Uterus (tissue), 4 donors: ENCODE data around the gene OR5B12. TPM values are rescaled to one million over a fixed set of nuclear protein-coding genes. Genes with fewer than 3 reads are reported as not detected.
"Not testable (repeated sequence)": the region's sequence is repeated elsewhere in the genome, so short reads cannot be mapped to it uniquely, and the experiment has no call there.

Experiments used
- DNase-seq, 2 donors: peaks; one replicate each; pipeline ENCODE4 v3.0.0-alpha.2; 2019 to 2020
- H3K27ac ChIP-seq, 2 donors: fragments of 200-600 bp; sonication (generic); 1 replicate in 1 of 2; 2 replicates in 1 of 2; pipeline ENCODE4 v1.5.1; 2016 to 2018
- H3K27me3 ChIP-seq, 2 donors: fragments of 200-600 bp; sonication (generic); one replicate each; pipeline ENCODE4 v1.5.1; 2018 to 2019; ENCODE audit warnings: control low read depth in 1 of 2
- H3K36me3 ChIP-seq, 2 donors: fragments of 200-600 bp; sonication (generic); one replicate each; pipeline ENCODE4 v1.5.1; 2019; ENCODE audit warnings: control low read depth in 1 of 2
- H3K4me1 ChIP-seq, 2 donors: fragments of 200-600 bp; sonication (generic); one replicate each; pipeline ENCODE4 v1.5.1; 2018 to 2019; ENCODE audit warnings: control low read depth in 1 of 2
- H3K4me3 ChIP-seq, 2 donors: fragments of 200-600 bp; sonication (generic); 1 replicate in 1 of 2; 2 replicates in 1 of 2; pipeline ENCODE4 v1.5.1; 2018 to 2019; ENCODE audit warnings: mild to moderate bottlenecking in 1 of 2
- H3K9me3 ChIP-seq, 2 donors: fragments of 200-600 bp; sonication (generic); one replicate each; pipeline ENCODE4 v1.5.1; 2019; ENCODE audit warnings: control low read depth in 1 of 2
- CTCF ChIP-seq, 4 experiments: fragments of 200-600 bp in 2 of 4; fragments of 450-650 bp in 2 of 4; sonication (generic) in 2 of 4; IDR thresholded peaks; one replicate each; pipeline ENCODE4 v1.5.1; 2016 to 2019; ENCODE audit warnings: antibody characterized with exemption in 4 of 4, mild to moderate bottlenecking in 2 of 4, moderate library complexity in 1 of 4
- POLR2A ChIP-seq, 2 donors: fragments of 450-650 bp; IDR thresholded peaks; one replicate each; pipeline ENCODE4 v1.6.1; 2016; ENCODE audit warnings: antibody characterized with exemption in 2 of 2, mild to moderate bottlenecking in 1 of 2, moderate library complexity in 1 of 2
- intact Hi-C: fragments of 100-400 bp; cut with DNase I; formaldehyde crosslinking; loops from one replicate; pipeline ENCODE4 v1.15.1; 2023; ENCODE audit warnings: low total_unique reads
- total RNA-seq, 4 donors: library from RNA; depleted of rRNA in 3 of 4; stranded (reverse); fragments of >200 nt in 3 of 4; gene quantifications; one replicate each; pipeline versions ENCODE4 v1.1.0 to v1.2.4, GENCODE V29; 2014 to 2023
- donor health status: DM: yes; HTN: yes; CAD: no.

The OR5B12 gene
- total RNA-seq, 4 donors from 2014 or later: 0.14 TPM; not detected in 3

GRCh38 chr11:58433638-58434203 is 8.3 kb downstream of the OR5B12 start:
- H3K27ac ChIP-seq: no peak overlapping the region
- no peak for DNase-seq
- H3K4me1 ChIP-seq: no peaks in the 10 kb centered on the region
- H3K4me3 ChIP-seq: no peak overlapping the region
- no peaks in the 10 kb centered on the region for H3K36me3 ChIP-seq
- H3K9me3 ChIP-seq: no peaks in the 10 kb centered on the region
- intact Hi-C loops: no loop called here
- H3K27me3 ChIP-seq: no peaks in the 10 kb centered on the region
- TF ChIP-seq POLR2A (IDR thresholded peaks at IDR 0.05) (no peak), CTCF (IDR thresholded peaks at IDR 0.05) (no peak)

GRCh38 chr11:58429273-58429672 is 12.8 kb downstream of the OR5B12 start:
- intact Hi-C loops: no loop called here
- Histone ChIP-seq H3K9me3 (no peaks in the 10 kb centered on the region), H3K27me3 (no peaks in the 10 kb centered on the region), H3K36me3 (no peaks in the 10 kb centered on the region), H3K4me1 (no peaks in the 10 kb centered on the region), H3K27ac (no peak overlapping the region), H3K4me3 (no peak overlapping the region)
- no peak for TF ChIP-seq POLR2A (IDR thresholded peaks at IDR 0.05)
- TF ChIP-seq CTCF (IDR thresholded peaks at IDR 0.05): no peak
- no peak for DNase-seq

- TF ChIP-seq POLR2A (IDR thresholded peaks at IDR 0.05) (no peak), CTCF (IDR thresholded peaks at IDR 0.05) (no peak)
- DNase-seq: no peak
- Histone ChIP-seq H3K4me3 (no peak within 1 kb of the TSS), H3K4me1 (no peaks in the 10 kb centered on the region), H3K36me3 (no peaks in the 10 kb centered on the region), H3K27ac (no peak within 1 kb of the TSS), H3K9me3 (no peaks in the 10 kb centered on the region), H3K27me3 (no peaks in the 10 kb centered on the region)
- intact Hi-C loops: no loop called here
Observed at GRCh38 chr11:58428021-58428420, 14.0 kb downstream of the OR5B12 start, which contains the start of gene OR5B2. Gene OR5B2 (minus strand): TSS chr11:58428121. CDS start chr11:58423261, 4,860 bp downstream.

DNA sequence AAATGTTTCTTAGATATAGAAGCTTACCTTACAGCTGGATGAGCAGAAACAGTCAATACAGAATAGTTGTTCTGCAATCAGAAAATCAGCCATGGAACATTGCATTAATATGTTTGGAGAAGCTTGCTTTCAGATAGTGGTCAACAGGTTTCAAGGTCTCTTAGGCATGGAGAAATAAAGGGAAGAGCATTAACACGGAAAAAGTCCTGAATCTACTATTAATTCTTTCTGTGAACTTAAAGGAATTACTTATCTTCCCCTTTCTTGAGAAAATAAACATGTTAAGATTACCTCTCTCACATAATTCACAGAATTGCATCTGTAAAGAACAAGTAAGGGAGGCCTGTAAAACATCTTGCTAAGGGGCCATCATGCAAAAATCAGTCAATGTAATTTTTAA is 35.3 kb downstream of the OR5B12 start, which contains the start of gene OR5B3:
Gene OR5B3, minus strand, starts transcription at position 101 of the 400 bp plus-strand sequence. CDS start 3,465 bp downstream, outside the sequence.
- Histone ChIP-seq H3K4me1 (no peaks in the 10 kb centered on the region), H3K27me3 (no peaks in the 10 kb centered on the region), H3K36me3 (no peaks in the 10 kb centered on the region), H3K9me3 (no peaks in the 10 kb centered on the region), H3K27ac (no peak within 1 kb of the TSS), H3K4me3 (no peak within 1 kb of the TSS)
- DNase-seq: no peak
- TF ChIP-seq CTCF (IDR thresholded peaks at IDR 0.05) (no peak), POLR2A (IDR thresholded peaks at IDR 0.05) (no peak)
- intact Hi-C loops: no loop called here

- H3K36me3 ChIP-seq, H3K4me1 ChIP-seq, DNase-seq, H3K4me3 ChIP-seq, intact Hi-C loops, H3K27ac ChIP-seq, H3K9me3 ChIP-seq, H3K27me3 ChIP-seq: not testable (repeated sequence)
Observed at GRCh38 chr11:58399622-58400021, 42.4 kb downstream of the OR5B12 start.

DNA sequence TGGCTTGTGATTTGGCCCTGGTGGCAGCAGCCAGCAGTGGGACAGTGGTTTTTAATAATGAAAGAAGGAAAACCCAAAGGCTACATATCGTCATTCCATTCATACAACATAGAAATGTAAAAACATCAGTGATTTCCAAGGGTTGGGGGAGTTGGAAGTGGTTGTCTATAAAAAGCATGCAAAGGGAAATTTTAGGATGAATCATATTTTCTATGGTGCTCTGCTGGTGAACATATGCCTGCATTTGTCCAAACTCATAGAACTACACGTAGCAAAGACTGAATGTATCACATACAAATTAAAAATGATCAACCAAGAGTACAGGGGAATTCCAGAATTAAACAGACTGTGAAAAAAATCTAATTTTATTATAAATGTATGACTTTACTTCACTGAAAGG is 46.5 kb downstream of the OR5B12 start:
- intact Hi-C loops: no loop called here
- no peak for DNase-seq
- Histone ChIP-seq H3K9me3 (no peaks in the 10 kb centered on the region), H3K4me1 (no peaks in the 10 kb centered on the region), H3K4me3 (no peak overlapping the region), H3K27me3 (no peaks in the 10 kb centered on the region), H3K36me3 (no peaks in the 10 kb centered on the region), H3K27ac (no peak overlapping the region)
- TF ChIP-seq CTCF (IDR thresholded peaks at IDR 0.05) (no peak), POLR2A (IDR thresholded peaks at IDR 0.05) (no peak)
